CD4-positive, alpha-beta T cell treated with Interleukin-1 beta for 1 hour (primary cell): ENCODE results near the gene ESR2.

Source experiments
- DNase-seq, 2 donors: peaks; one replicate each; pipeline ENCODE4 v3.0.0-alpha.2; 2020 to 2022

Gene ESR2

DNA sequence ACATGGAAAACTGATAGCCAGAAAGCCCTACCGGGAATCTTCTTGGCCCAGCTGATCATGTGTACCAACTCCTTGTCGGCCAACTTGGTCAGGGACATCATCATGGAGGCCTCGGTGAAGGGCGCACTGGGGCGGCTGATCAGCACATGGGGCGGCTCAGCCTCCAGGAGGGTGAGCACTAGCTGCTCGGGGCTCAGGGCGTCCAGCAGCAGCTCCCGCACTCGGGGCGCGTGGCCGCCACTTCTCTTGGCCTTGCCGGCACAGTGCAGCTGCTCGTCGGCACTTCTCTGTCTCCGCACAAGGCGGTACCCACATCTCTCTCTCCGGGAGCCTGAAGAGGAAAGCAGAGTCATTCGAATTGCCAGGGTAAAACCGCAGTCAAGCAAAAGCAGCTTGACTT is 33.8 kb downstream of the ESR2 start:
- DNase-seq, result no peak

DNA sequence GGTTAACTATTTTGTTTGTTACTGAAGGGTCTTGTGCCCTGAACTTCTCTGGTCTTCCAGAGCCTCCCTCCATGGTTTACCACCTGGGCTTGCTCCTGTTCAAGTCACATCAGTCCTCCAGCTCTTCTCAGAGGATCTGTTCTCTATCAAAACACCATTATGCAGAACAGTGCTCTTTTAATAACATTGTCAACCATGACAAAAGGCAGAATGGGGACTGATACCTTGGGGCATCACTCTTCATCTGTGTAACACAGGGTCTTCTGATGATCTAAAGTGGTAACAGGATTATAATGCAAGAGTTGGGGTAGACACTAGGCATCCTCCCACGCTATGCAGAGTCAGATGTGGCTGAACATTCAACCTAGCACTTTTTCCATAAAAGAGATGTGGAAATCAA is 38.4 kb downstream of the ESR2 start:
- DNase-seq, result no peak

GRCh38 chr14:64253672-64254071 is 40.5 kb downstream of the ESR2 start:
- DNase-seq, result no peak

DNA sequence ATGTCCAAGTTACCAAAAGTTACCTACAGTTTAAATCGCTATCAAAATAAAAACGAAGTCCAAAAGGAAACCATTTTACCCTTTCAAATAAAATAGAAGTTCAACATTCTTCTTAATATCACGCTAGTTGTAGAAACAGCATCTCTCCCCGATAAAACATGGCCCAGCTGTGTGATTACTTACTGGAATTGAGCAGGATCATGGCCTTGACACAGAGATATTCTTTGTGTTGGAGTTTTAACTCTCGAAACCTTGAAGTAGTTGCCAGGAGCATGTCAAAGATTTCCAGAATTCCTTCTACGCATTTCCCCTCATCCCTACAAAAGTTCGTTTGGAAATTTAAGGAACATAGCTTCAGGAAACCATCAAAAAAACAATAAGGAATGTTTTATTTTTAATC is 44.8 kb downstream of the ESR2 start:
- DNase-seq, result no peak

DNA sequence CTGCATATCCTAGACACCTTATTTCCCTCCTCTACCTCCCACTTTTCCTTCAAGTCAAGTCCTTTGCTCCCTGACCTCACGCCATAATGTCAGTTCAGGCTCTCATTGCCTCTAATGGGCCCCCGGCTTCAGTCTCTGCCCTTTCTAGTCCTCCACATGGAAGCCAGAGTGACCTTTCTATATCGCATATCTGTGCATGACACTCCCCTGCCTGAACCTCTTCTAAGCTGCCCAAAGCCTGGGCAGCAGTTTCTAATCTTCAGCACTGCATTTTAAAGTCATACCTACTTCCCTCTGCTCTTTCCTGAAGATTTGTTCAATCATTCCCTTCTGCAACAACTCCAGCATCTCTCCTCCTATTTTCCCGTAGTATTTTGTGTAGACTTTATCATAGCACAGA is 45.5 kb downstream of the ESR2 start:
- DNase-seq, result no peak

DNA sequence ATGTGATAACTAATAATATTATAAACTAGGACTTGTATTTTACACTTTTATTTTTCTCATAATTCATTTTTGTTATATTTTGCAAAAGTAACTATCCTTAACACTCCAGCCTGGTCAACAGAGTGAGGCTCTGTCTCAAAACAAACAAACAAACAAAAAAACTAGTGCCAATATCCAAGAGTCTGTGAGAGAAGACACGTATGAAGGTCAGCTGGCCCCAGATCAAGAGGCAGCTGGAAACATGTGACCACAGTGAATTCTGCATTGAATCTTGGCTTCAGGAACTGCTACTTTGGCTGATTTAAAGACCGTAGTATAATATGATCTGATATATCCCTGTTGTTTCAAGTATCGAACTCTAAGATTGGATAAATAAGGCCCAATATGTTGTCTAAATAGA is 47.0 kb downstream of the ESR2 start:
- DNase-seq, result no peak

DNA sequence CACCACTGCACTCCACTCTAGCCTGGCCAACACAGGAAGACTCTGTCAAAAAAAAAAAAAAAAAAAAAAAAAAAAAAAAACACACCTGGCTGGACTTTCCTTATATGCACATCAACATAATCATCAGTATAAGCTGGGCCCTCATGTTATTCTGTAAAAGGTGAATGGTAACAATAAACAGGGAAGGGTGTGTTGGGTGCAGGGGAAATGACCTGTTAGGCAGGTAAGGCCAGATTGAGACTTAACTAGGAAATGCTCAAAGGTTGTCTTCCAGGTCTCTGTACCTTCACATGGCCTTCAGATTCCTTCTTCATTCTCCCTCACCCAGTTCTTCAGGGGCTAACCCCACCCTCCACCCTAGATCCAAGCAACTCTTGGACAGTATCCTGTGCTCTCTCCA is 47.5 kb downstream of the ESR2 start:
- DNase-seq, result no peak

DNA sequence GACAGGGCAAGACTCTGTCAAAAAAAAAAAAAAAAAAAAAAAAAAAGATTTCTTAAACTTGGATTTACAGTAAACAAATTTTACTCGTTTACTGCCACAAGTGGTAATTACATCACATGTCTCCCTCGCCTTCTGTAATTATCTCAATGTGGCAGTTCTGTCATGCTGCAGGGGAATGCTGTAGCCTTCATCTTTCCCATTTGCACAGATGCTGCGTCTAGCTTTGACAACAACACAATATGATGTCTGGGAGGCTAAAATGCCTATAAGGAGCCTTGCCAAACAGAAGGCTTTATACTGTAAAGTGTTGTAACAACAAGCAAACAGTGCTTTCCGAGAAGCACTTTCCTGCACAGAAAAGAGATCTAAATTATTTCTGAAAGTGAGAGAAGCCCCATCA is 48.7 kb downstream of the ESR2 start:
- no peak for DNase-seq

DNA sequence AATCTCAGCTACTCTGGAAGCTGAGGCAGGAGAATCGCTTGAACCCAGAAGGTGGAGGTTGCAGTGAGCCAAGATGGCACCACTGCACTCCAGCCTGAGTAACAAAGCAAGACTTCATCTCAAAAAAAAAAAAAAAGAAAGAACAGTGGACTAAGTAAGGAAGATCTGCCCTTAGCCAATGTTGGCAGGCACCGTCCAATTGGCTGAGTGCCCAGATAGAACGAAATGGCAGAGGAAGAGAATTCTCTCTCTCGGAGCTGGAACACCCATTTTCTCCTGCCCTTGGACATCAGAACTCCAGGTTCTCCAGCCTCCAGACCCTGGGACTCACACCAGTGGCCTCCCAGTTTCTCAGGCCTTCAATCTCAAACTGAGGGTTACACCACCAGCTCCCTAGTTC is 49.9 kb downstream of the ESR2 start:
- DNase-seq, result no peak

- no peak for DNase-seq
Observed at GRCh38 chr14:64238631-64239030, 55.5 kb downstream of the ESR2 start.

GRCh38 chr14:64238049-64238448 is 56.1 kb downstream of the ESR2 start:
- no peak for DNase-seq

- peak in 1 of 2 donors; percentile 76 for DNase-seq
Observed at GRCh38 chr14:64235652-64236640, 58.2 kb downstream of the ESR2 start.

GRCh38 chr14:64234877-64235651 is 59.1 kb downstream of the ESR2 start:
- DNase-seq, result peak in 1 of 2 donors; percentile 17

- DNase-seq, result no peak
Observed at GRCh38 chr14:64233531-64234190, 60.5 kb downstream of the ESR2 start.

DNA sequence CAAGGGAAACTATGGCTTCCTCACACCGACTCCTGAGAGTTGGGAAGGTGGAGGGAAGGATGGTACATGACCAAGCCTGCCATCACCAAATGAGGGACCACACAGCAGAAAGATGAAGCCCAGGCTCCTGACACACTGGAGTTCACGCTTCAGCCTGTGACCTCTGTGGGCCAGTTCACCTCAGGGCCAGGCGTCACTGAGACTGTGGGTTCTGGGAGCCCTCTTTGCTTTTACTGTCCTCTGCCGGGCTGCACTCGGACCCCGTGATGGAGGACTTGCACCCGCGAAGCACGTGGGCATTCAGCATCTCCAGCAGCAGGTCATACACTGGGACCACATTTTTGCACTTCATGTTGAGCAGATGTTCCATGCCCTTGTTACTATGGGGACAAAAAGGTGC is 61.2 kb downstream of the ESR2 start:
- DNase-seq, result no peak

GRCh38 chr14:64232095-64232838 is 61.9 kb downstream of the ESR2 start:
- no peak for DNase-seq

DNA sequence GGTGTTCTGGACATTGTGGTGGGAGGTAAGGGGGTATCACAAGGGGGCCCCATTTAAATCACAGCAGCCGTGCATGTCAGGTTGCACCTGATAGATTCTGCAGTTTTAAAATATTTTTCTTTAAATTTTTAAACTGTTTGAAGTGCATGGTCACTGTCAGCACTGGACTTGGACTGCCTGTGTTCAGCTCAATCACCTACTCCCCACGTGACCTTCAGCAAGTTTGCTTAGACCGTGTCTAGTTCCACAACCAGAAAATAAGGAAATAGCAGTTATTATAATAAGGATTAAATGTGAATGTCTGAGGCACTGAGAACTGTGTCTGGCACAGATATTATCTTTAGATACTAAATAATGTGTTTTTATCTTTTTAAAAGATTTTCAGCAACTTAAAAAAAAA is 64.7 kb downstream of the ESR2 start:
- DNase-seq, result no peak

GRCh38 chr14:64227856-64228255 is 66.3 kb downstream of the ESR2 start:
- no peak for DNase-seq

GRCh38 chr14:64225151-64225757 is 68.9 kb downstream of the ESR2 start:
- no peak for DNase-seq

DNA sequence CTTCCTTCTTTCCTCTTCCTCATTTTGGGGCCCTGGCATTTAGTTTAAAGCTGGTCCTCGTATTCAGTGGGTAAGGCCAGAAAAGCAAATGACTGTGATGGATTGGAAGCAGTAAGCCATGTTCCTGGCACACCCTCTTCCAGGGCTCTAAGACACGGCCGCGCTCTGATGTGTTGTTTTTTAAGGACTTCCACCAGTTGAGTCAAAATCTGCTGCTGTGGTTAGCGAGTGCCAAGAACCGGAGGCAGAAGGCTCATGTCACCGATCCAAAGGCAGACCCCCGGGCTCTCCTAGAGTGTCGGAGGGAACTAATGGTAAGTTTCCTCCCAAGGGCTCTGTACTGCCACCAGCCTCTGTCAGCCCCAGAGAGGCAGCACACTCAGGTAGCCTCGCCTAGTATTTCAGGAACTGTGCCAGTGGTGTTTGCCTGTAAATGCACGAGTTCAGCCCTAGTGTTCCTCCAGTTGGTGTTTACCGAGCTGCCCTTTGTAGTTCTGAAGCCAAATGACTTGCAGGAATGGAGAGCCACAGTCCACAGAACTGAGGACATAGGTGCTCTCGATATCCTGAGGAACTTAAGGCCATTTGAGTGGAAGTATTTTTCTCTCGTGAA is 72.7 kb downstream of the ESR2 start:
- DNase-seq, result no peak

GRCh38 chr14:64220466-64220865 is 73.7 kb downstream of the ESR2 start:
- DNase-seq, result no peak

DNA sequence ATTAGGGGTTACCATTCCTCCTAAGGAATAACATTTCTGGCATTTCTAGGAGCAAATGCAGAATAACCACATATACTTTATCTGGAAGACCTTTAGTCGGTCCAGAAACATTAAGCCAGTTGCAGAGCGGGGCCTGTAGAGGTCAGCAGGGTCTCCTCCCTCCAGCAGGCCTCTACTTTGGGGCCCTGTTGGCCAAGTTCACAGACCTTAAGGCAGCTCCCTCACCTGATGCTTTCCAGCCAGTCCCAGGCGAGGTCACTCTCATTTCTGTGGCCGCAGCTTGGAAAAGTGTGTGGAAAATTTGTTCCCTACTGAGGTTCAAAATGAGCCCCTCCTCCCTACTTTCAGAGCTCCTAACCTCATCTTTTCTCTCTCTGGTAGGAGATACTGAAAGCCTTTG is 74.1 kb downstream of the ESR2 start:
- DNase-seq, result no peak
